HEK293 (cell line): ENCODE results near the gene SH2D4B.

Experiments used
- PRDM6 ChIP-seq: fragments of 450-650 bp; formaldehyde crosslinking; IDR thresholded peaks from 2 replicates; pipeline ENCODE4 v1.5.1; 2017; ENCODE audit warnings: missing biosample characterization, missing genetic modification characterization
- ZBTB1 ChIP-seq: fragments of 450-650 bp; formaldehyde crosslinking; IDR thresholded peaks from 2 replicates; pipeline ENCODE4 v1.5.1; 2016; ENCODE audit warnings: missing biosample characterization, missing genetic modification characterization
- ZBTB21 ChIP-seq: fragments of 450-650 bp; formaldehyde crosslinking; IDR thresholded peaks from 2 replicates; pipeline ENCODE4 v1.5.1; 2017; ENCODE audit warnings: missing biosample characterization, missing genetic modification characterization
- ZNF140 ChIP-seq: fragments of 450-650 bp; formaldehyde crosslinking; IDR thresholded peaks from 2 replicates; pipeline ENCODE4 v1.5.1; 2016; ENCODE audit warnings: missing biosample characterization, missing genetic modification characterization
- ZNF658 ChIP-seq: fragments of 450-650 bp; formaldehyde crosslinking; IDR thresholded peaks from 2 replicates; pipeline ENCODE4; 2016; ENCODE audit warnings: missing biosample characterization, missing genetic modification characterization
- ZNF768 ChIP-seq: fragments of 450-650 bp; formaldehyde crosslinking; IDR thresholded peaks from 2 replicates; pipeline ENCODE4 v1.5.1; 2018; ENCODE audit warnings: missing biosample characterization, mild to moderate bottlenecking, missing genetic modification characterization
- TF ChIP-seq, protein P1 (sequence below): fragments of 450-650 bp; formaldehyde crosslinking; IDR thresholded peaks from 2 replicates; pipeline ENCODE4 v1.5.1; 2016; ENCODE audit warnings: missing biosample characterization, missing genetic modification characterization

DNA sequence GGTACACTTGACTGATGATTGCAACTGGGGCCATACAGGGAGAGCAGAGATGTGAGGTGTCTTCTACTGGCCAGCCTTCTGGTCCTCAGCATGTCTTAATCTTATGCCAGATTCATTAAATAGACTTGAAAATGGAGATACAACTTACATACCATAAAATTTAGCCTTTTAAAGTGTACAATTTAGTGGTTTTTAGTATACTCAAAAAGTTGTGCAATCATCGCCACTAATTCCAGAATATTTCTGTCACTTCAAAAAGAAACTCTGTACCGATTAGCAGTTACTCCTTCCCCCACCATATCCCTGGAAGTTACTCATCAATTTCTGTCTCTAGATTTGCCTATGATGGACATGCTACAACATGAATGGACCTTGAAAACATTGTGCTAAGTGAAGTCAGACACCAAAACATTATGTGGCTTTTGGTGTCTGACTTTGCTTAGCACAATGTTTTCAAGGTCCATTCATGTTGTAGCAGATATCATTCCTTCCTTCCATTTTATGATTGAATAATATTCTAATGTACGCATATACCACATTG is 53.0 kb downstream of the SH2D4B start:
- no peak for TF ChIP-seq ZBTB21 (tag by site-specific recombination)
- TF ChIP-seq ZNF658 (tag by site-specific recombination) = no peak
- no peak for TF ChIP-seq ZNF140 (tag by site-specific recombination)
- no peak for TF ChIP-seq ZNF768 (tag by site-specific recombination)
- TF ChIP-seq PRDM6 = no peak
- no peak for TF ChIP-seq ZBTB1 (tag by site-specific recombination)
- TF ChIP-seq, protein P1, sequence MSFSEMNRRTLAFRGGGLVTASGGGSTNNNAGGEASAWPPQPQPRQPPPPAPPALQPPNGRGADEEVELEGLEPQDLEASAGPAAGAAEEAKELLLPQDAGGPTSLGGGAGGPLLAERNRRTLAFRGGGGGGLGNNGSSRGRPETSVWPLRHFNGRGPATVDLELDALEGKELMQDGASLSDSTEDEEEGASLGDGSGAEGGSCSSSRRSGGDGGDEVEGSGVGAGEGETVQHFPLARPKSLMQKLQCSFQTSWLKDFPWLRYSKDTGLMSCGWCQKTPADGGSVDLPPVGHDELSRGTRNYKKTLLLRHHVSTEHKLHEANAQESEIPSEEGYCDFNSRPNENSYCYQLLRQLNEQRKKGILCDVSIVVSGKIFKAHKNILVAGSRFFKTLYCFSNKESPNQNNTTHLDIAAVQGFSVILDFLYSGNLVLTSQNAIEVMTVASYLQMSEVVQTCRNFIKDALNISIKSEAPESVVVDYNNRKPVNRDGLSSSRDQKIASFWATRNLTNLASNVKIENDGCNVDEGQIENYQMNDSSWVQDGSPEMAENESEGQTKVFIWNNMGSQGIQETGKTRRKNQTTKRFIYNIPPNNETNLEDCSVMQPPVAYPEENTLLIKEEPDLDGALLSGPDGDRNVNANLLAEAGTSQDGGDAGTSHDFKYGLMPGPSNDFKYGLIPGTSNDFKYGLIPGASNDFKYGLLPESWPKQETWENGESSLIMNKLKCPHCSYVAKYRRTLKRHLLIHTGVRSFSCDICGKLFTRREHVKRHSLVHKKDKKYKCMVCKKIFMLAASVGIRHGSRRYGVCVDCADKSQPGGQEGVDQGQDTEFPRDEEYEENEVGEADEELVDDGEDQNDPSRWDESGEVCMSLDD = no peak
